ENCODE data around the gene ZNF775.

ZNF775 gene

DNA sequence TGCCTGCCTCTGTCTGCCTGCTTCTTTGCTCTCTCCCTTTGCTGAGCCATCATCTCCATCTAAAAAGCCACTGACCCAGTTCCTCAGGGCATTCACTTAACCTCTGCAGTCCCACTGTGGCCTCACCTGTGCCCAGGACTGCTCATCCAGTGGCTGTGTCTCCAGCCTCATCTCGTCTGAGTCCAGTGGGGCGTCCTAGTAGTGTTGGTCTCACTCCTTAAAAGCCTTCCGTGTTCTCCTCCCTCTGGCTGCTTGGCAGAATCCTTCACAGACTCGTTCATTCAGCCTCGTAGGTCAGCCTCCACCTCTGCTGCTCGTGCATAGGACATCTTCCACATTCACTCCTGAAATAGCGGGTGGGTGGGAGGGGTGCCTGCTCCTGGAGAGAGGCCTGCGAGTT lies 45.0 kb upstream of the ZNF775 start:
- TF ChIP-seq, protein P1, sequence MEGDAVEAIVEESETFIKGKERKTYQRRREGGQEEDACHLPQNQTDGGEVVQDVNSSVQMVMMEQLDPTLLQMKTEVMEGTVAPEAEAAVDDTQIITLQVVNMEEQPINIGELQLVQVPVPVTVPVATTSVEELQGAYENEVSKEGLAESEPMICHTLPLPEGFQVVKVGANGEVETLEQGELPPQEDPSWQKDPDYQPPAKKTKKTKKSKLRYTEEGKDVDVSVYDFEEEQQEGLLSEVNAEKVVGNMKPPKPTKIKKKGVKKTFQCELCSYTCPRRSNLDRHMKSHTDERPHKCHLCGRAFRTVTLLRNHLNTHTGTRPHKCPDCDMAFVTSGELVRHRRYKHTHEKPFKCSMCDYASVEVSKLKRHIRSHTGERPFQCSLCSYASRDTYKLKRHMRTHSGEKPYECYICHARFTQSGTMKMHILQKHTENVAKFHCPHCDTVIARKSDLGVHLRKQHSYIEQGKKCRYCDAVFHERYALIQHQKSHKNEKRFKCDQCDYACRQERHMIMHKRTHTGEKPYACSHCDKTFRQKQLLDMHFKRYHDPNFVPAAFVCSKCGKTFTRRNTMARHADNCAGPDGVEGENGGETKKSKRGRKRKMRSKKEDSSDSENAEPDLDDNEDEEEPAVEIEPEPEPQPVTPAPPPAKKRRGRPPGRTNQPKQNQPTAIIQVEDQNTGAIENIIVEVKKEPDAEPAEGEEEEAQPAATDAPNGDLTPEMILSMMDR (IDR thresholded peaks at IDR 0.05), result no peak
- Histone ChIP-seq H3K4me1 (ENCODE audit: control insufficient read depth in 1 of 2, insufficient read depth in 1 of 2, low read depth in 1 of 2, low read length in 1 of 2) (no peaks in the 10 kb centered on the region), H3K27ac (no peak overlapping the region), H3K27me3 (peaks cover 6% of the 10 kb centered on the region), H3K4me3 (ENCODE audit: low read depth in 1 of 2, low read length in 1 of 2) (no peak overlapping the region), H3K9me3 (no peaks in the 10 kb centered on the region), H3K36me3 (peaks cover 84% of the 10 kb centered on the region)

DNA sequence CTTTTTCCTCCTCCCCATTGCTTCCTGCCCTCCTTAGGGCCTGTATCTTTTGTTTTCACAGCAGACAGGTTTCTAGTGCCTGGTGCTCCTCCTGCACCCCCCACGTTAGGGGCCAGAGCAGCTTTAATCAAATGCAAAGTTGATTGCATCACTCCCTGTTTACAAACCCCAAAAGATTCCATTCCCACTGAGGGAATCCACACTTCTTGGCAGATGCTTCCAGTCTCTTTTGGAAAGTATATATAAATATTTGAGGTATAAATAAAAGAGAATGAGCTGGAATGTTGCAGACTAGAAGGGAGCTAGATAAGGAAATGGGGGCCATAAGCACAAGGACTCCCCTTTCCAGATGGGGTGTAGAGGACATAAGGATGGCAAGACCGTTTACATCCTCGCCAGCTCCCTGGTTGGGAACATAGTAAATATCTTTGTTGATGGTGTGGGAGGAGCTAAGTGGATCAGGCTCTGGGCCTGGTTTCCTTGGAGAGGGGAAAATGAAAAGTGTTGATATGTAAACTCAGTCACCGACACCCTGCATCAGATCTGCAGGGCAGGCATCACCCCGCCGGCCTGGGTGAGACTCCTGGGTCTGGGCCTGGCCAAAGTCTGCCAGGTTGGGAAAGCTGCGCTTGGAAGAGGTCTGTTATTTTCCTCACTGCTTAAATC lies 43.9 kb upstream of the ZNF775 start:
- TF ChIP-seq, protein P1 (IDR thresholded peaks at IDR 0.05), result no peak
- no peaks in the 10 kb centered on the region for H3K9me3 ChIP-seq
- no peaks in the 10 kb centered on the region for H3K4me1 ChIP-seq (ENCODE audit: control insufficient read depth in 1 of 2, insufficient read depth in 1 of 2, low read depth in 1 of 2, low read length in 1 of 2)
- H3K4me3 ChIP-seq (ENCODE audit: low read depth in 1 of 2, low read length in 1 of 2), result no peak overlapping the region
- no peak overlapping the region for H3K27ac ChIP-seq
- H3K27me3 ChIP-seq, result peaks cover 17% of the 10 kb centered on the region
- H3K36me3 ChIP-seq, result peaks cover 79% of the 10 kb centered on the region

DNA sequence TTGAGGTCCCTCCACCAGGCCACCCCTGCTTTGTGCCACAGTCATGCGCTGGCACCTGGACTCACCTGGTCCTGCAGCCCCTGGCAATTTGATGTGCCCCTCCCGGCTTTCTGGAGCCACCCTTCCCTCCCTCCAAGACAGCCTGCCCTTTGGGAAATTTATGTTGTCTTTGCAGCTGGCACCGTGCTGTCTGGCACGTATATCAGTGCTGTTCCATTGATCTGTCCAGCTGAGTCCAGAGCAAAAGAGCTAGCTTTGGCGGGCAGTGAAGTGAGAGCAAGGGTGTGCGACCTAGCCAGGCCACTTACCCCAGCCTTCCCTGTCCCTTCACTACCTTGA lies 43.4 kb upstream of the ZNF775 start:
- H3K9me3 ChIP-seq, result no peaks in the 10 kb centered on the region
- H3K27ac ChIP-seq, result no peak overlapping the region
- H3K36me3 ChIP-seq, result peaks cover 74% of the 10 kb centered on the region
- TF ChIP-seq, protein P1 (IDR thresholded peaks at IDR 0.05), result no peak
- H3K27me3 ChIP-seq, result peaks cover 22% of the 10 kb centered on the region
- no peak overlapping the region for H3K4me3 ChIP-seq (ENCODE audit: low read depth in 1 of 2, low read length in 1 of 2)
- H3K4me1 ChIP-seq (ENCODE audit: control insufficient read depth in 1 of 2, insufficient read depth in 1 of 2, low read depth in 1 of 2, low read length in 1 of 2), result peaks cover 0 to 2% of the 10 kb centered on the region in 2 experiments

DNA sequence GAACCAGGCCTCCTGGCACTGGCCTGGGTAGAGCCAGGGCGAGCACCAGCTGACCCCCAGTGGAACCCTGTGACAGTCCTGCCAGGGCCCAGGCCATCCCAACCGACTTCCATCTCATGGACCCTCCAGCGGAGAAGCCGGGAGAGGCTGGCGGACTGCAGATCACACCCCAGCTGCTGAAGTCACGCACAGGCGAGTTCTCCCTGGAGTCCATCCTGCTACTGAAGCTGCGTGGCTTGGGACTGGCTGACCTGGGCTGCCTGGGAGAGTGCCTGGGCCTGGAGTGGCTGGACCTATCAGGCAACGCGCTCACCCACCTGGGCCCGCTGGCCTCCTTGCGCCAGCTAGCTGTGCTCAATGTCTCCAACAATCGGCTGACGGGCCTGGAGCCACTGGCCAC lies 42.4 kb upstream of the ZNF775 start:
- H3K27ac ChIP-seq, result no peak overlapping the region
- H3K36me3 ChIP-seq, result peaks cover 64% of the 10 kb centered on the region
- no peak overlapping the region for H3K4me3 ChIP-seq (ENCODE audit: low read depth in 1 of 2, low read length in 1 of 2)
- H3K9me3 ChIP-seq, result no peaks in the 10 kb centered on the region
- peaks cover 32% of the 10 kb centered on the region for H3K27me3 ChIP-seq
- peaks cover 0 to 6% of the 10 kb centered on the region in 2 experiments for H3K4me1 ChIP-seq (ENCODE audit: control insufficient read depth in 1 of 2, insufficient read depth in 1 of 2, low read depth in 1 of 2, low read length in 1 of 2)
- TF ChIP-seq, protein P1 (IDR thresholded peaks at IDR 0.05), result no peak

DNA sequence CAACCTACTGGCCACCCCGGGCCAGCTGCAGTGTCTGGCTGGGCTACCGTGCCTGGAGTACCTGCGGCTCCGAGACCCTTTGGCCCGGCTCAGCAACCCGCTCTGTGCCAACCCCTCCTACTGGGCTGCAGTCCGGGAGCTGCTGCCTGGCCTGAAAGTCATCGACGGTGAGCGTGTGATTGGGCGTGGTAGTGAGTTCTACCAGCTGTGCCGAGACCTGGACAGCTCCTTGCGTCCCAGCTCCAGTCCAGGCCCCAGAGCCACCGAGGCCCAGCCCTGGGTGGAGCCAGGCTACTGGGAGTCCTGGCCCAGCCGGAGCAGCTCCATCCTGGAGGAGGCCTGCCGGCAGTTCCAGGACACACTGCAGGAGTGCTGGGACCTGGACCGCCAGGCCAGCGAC lies 42.0 kb upstream of the ZNF775 start:
- no peaks in the 10 kb centered on the region for H3K9me3 ChIP-seq
- H3K27me3 ChIP-seq, result peaks cover 37% of the 10 kb centered on the region
- peaks cover 0 to 6% of the 10 kb centered on the region in 2 experiments for H3K4me1 ChIP-seq (ENCODE audit: control insufficient read depth in 1 of 2, insufficient read depth in 1 of 2, low read depth in 1 of 2, low read length in 1 of 2)
- H3K36me3 ChIP-seq, result peaks cover 60% of the 10 kb centered on the region
- H3K27ac ChIP-seq, result no peak overlapping the region
- H3K4me3 ChIP-seq (ENCODE audit: low read depth in 1 of 2, low read length in 1 of 2), result no peak overlapping the region
- TF ChIP-seq, protein P1 (IDR thresholded peaks at IDR 0.05), result no peak

Data from neutrophil (primary cell).